NB4 (cell line): ENCODE results near the gene ZSCAN20.

ENCODE experiments used
- CTCF ChIP-seq: IDR thresholded peaks from one replicate; pipeline ENCODE4 v1.5.1; 2012; ENCODE audit warnings: low read depth, low read length
- MYC ChIP-seq: IDR thresholded peaks from 2 replicates; pipeline ENCODE4 v1.6.1; 2011; ENCODE audit warnings: low read depth, low read length
- POLR2A ChIP-seq: IDR thresholded peaks from 2 replicates; pipeline ENCODE4 v1.6.1; 2011; ENCODE audit warnings: mild to moderate bottlenecking; ENCODE audit not compliant: insufficient read length; ENCODE audit errors: extremely low read depth

GRCh38 chr1:33524586-33524985, 52.1 kb downstream of the ZSCAN20 start:
- TF ChIP-seq CTCF (no peak), POLR2A (no peak), MYC (no peak)
